H1 (cell line): ENCODE measurements around the gene SLC1A3. TPM values are rescaled to one million over a fixed set of nuclear protein-coding genes. Genes with fewer than 3 reads are reported as not detected.

Experiments
- BACH1 ChIP-seq: IDR thresholded peaks from 2 replicates; pipeline ENCODE4 v1.6.1; 2012; ENCODE audit warnings: low read length, improper control_type of control experiment
- BCL11A ChIP-seq, 2 experiments: IDR thresholded peaks; one replicate each; pipeline ENCODE4 v1.6.1; 2011; ENCODE audit warnings: low read depth in 2 of 2, low read length in 2 of 2, mild to moderate bottlenecking in 2 of 2
- CTBP2 ChIP-seq: IDR thresholded peaks from 2 replicates; pipeline ENCODE4 v1.7.0; 2011; ENCODE audit warnings: borderline replicate concordance, mild to moderate bottlenecking, moderate library complexity, mixed read lengths, low read length; ENCODE audit not compliant: insufficient read depth, insufficient read length
- JUND ChIP-seq: IDR thresholded peaks from 2 replicates; pipeline ENCODE4 v1.6.1; 2011; ENCODE audit warnings: mild to moderate bottlenecking, improper control_type of control experiment, low read length
- KDM5A ChIP-seq: fragments of 200-600 bp; IDR thresholded peaks from 2 replicates; pipeline ENCODE4 v1.7.1; 2012; ENCODE audit warnings: mild to moderate bottlenecking, low read length, inconsistent platforms, mixed read lengths
- MAFK ChIP-seq: IDR thresholded peaks from 2 replicates; pipeline ENCODE4 v1.6.1; 2012; ENCODE audit warnings: low read depth, mild to moderate bottlenecking, improper control_type of control experiment, low read length
- NRF1 ChIP-seq: IDR thresholded peaks from 2 replicates; pipeline ENCODE4 v1.6.1; 2011; ENCODE audit warnings: mild to moderate bottlenecking, low read depth, low read length, improper control_type of control experiment
- RAD21 ChIP-seq, 2 experiments: IDR thresholded peaks in 1 of 2; conservative IDR thresholded peaks in 1 of 2; 2 replicates each; pipeline ENCODE4 v1.6.1; 2011; ENCODE audit warnings: low read depth in 2 of 2, low read length in 2 of 2, improper control_type of control experiment in 1 of 2, inconsistent platforms in 1 of 2, mild to moderate bottlenecking in 1 of 2, moderate library complexity in 1 of 2
- SIRT6 ChIP-seq: IDR thresholded peaks from one replicate; pipeline ENCODE4 v1.7.1; 2012; ENCODE audit warnings: low read length, inconsistent platforms
- ZNF274 ChIP-seq: IDR thresholded peaks from 2 replicates; pipeline ENCODE4 v1.7.0; 2012; ENCODE audit warnings: low read length, borderline replicate concordance; ENCODE audit errors: extremely low read depth
- polyA plus RNA-seq, 7 experiments: library from polyadenylated mRNA; depleted of rRNA in 3 of 7; stranded (reverse) in 5 of 7; unstranded in 2 of 7; fragments of >200 nt in 5 of 7; fragments of 200-250 nt in 2 of 7; gene quantifications; 1 replicate in 5 of 7; 2 replicates in 1 of 7; 4 replicates in 1 of 7; pipeline versions ENCODE4 v1.2.1 to v1.2.3, GENCODE V29; 2011 to 2013; ENCODE audit warnings: missing spikeins in 2 of 7, mixed read lengths in 2 of 7
- total RNA-seq: library from RNA; stranded (reverse); fragmentation: NEBNext Ultra II Directional; extraction: Animal tissue kit (Norgen Biotek cat#: 25700); gene quantifications from 2 replicates; pipeline ENCODE4 v1.2.1, GENCODE V29; 2021

The SLC1A3 gene
- total and polyA plus RNA-seq, 2 of the 8 experiments (the other 6 are each of a cell fraction or from before 2014, with no cell fraction given) = 26.7 to 35.3 TPM

- TF ChIP-seq KDM5A (no peak), RAD21 (IDR thresholded peaks at IDR 0.05 in 1 of 2, conservative IDR thresholded peaks at IDR 0.05 in 1 of 2; ENCODE audit: low read depth in 2 of 2, low read length in 2 of 2) (no peak), BACH1 (no peak), JUND (no peak), MAFK (no peak), NRF1 (no peak), SIRT6 (no peak), ZNF274 (no peak), CTBP2 (no peak), BCL11A (IDR thresholded peaks at IDR 0.05; ENCODE audit: low read depth in 2 of 2, low read length in 2 of 2) (no peak)
Measured at GRCh38 chr5:36685631-36686288, 79.4 kb downstream of the SLC1A3 start (continued).
